ENCODE data around the gene MIEN1.

DNA sequence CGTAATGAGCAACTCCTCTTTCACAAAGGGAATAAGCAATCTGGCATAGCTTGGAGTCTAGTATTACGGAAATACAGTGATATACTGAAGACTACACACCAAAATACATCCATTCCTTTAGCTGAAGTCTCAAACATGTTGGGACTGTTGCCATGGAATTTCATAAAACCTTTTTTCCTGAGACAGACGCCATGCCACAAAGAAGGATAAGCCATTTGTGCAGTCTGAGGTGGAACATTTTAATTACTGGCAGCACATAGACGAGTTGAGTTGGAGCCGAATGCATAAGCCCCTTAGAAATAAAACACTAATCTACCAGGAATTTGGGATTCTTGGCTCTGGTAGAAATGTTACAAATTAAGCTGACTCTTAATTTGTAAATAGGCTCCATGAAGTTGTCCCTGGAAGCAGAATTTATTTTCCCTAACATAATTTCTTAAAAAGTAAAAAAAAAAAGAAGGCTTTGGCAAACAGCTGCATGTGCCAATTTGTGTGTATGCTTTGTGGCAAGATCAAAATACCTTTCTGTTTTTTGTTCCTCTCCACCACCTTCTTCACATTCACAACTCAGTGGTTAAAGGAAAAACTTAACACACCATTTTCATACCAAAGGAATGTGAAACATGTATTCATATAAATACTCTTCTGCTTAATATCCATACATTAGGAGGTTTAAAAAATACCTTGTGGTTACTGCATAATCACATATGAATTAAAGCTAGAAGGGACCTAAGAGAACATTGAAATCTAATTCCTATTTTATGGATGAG, 32.9 kb upstream of the MIEN1 start:
- TF ChIP-seq CTCF (IDR thresholded peaks at IDR 0.05) (no peak), EZH2 (IDR thresholded peaks at IDR 0.05) (no peak), EZH2phosphoT487 (IDR thresholded peaks at IDR 0.05) (no peak)

Data from neural progenitor cell (in vitro differentiated cells).